ENCODE measurements around the gene SFXN5. TPM values are rescaled to one million over a fixed set of nuclear protein-coding genes. Genes with fewer than 3 reads are reported as not detected.

The SFXN5 gene
- total RNA-seq, 1 experiment from 2014 or later, result 25.9 TPM

DNA sequence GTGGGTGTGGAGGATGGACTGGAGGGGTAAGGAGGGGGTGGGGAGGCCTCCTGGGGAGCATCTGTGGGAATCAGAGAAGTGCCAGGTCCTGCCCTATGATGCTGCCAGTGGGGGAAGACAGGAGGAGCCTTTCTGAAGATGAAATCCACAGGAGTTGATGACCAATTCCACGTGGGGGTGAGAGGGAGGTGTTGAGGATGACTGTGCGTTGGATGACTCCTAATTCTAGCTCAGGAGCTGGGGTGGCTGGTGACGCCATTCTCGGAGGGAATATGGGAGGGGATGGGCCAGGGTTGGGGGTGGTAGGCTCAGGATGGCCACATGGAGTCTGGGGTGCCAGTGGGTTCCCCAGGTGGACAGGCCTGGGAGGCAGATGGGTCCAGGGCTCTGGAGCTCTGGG is 121.9 kb downstream of the SFXN5 start:
- no peak for ATAC-seq
- TF ChIP-seq OVOL2 (CRISPR knock-in tag; IDR thresholded peaks at IDR 0.05; ENCODE audit: borderline replicate concordance), result no peak
- TF ChIP-seq, protein P1, sequence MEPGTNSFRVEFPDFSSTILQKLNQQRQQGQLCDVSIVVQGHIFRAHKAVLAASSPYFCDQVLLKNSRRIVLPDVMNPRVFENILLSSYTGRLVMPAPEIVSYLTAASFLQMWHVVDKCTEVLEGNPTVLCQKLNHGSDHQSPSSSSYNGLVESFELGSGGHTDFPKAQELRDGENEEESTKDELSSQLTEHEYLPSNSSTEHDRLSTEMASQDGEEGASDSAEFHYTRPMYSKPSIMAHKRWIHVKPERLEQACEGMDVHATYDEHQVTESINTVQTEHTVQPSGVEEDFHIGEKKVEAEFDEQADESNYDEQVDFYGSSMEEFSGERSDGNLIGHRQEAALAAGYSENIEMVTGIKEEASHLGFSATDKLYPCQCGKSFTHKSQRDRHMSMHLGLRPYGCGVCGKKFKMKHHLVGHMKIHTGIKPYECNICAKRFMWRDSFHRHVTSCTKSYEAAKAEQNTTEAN (CRISPR knock-in tag; IDR thresholded peaks at IDR 0.05), result no peak
- no peak for TF ChIP-seq TEAD4 (CRISPR knock-in tag; IDR thresholded peaks at IDR 0.05)
- no peak for TF ChIP-seq FOXK1 (CRISPR knock-in tag; IDR thresholded peaks at IDR 0.05)
- TF ChIP-seq, protein P2, sequence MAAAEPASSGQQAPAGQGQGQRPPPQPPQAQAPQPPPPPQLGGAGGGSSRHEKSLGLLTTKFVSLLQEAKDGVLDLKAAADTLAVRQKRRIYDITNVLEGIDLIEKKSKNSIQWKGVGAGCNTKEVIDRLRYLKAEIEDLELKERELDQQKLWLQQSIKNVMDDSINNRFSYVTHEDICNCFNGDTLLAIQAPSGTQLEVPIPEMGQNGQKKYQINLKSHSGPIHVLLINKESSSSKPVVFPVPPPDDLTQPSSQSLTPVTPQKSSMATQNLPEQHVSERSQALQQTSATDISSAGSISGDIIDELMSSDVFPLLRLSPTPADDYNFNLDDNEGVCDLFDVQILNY (CRISPR knock-in tag; IDR thresholded peaks at IDR 0.05), result no peak
- no peak for TF ChIP-seq CBFB (CRISPR knock-in tag; IDR thresholded peaks at IDR 0.05; ENCODE audit: low read depth)
- TF ChIP-seq, protein P3, sequence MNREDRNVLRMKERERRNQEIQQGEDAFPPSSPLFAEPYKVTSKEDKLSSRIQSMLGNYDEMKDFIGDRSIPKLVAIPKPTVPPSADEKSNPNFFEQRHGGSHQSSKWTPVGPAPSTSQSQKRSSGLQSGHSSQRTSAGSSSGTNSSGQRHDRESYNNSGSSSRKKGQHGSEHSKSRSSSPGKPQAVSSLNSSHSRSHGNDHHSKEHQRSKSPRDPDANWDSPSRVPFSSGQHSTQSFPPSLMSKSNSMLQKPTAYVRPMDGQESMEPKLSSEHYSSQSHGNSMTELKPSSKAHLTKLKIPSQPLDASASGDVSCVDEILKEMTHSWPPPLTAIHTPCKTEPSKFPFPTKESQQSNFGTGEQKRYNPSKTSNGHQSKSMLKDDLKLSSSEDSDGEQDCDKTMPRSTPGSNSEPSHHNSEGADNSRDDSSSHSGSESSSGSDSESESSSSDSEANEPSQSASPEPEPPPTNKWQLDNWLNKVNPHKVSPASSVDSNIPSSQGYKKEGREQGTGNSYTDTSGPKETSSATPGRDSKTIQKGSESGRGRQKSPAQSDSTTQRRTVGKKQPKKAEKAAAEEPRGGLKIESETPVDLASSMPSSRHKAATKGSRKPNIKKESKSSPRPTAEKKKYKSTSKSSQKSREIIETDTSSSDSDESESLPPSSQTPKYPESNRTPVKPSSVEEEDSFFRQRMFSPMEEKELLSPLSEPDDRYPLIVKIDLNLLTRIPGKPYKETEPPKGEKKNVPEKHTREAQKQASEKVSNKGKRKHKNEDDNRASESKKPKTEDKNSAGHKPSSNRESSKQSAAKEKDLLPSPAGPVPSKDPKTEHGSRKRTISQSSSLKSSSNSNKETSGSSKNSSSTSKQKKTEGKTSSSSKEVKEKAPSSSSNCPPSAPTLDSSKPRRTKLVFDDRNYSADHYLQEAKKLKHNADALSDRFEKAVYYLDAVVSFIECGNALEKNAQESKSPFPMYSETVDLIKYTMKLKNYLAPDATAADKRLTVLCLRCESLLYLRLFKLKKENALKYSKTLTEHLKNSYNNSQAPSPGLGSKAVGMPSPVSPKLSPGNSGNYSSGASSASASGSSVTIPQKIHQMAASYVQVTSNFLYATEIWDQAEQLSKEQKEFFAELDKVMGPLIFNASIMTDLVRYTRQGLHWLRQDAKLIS (CRISPR knock-in tag; IDR thresholded peaks at IDR 0.05; ENCODE audit: borderline replicate concordance), result no peak
- TF ChIP-seq, protein P4, sequence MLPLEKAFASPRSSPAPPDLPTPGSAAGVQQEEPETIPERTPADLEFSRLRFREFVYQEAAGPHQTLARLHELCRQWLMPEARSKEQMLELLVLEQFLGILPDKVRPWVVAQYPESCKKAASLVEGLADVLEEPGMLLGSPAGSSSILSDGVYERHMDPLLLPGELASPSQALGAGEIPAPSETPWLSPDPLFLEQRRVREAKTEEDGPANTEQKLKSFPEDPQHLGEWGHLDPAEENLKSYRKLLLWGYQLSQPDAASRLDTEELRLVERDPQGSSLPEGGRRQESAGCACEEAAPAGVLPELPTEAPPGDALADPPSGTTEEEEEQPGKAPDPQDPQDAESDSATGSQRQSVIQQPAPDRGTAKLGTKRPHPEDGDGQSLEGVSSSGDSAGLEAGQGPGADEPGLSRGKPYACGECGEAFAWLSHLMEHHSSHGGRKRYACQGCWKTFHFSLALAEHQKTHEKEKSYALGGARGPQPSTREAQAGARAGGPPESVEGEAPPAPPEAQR (CRISPR knock-in tag; IDR thresholded peaks at IDR 0.05), result no peak
- TF ChIP-seq GTF2I (CRISPR knock-in tag; conservative IDR thresholded peaks at IDR 0.05), result no peak
- TF ChIP-seq, protein P5, sequence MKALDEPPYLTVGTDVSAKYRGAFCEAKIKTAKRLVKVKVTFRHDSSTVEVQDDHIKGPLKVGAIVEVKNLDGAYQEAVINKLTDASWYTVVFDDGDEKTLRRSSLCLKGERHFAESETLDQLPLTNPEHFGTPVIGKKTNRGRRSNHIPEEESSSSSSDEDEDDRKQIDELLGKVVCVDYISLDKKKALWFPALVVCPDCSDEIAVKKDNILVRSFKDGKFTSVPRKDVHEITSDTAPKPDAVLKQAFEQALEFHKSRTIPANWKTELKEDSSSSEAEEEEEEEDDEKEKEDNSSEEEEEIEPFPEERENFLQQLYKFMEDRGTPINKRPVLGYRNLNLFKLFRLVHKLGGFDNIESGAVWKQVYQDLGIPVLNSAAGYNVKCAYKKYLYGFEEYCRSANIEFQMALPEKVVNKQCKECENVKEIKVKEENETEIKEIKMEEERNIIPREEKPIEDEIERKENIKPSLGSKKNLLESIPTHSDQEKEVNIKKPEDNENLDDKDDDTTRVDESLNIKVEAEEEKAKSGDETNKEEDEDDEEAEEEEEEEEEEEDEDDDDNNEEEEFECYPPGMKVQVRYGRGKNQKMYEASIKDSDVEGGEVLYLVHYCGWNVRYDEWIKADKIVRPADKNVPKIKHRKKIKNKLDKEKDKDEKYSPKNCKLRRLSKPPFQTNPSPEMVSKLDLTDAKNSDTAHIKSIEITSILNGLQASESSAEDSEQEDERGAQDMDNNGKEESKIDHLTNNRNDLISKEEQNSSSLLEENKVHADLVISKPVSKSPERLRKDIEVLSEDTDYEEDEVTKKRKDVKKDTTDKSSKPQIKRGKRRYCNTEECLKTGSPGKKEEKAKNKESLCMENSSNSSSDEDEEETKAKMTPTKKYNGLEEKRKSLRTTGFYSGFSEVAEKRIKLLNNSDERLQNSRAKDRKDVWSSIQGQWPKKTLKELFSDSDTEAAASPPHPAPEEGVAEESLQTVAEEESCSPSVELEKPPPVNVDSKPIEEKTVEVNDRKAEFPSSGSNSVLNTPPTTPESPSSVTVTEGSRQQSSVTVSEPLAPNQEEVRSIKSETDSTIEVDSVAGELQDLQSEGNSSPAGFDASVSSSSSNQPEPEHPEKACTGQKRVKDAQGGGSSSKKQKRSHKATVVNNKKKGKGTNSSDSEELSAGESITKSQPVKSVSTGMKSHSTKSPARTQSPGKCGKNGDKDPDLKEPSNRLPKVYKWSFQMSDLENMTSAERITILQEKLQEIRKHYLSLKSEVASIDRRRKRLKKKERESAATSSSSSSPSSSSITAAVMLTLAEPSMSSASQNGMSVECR (CRISPR knock-in tag; IDR thresholded peaks at IDR 0.05; ENCODE audit: borderline replicate concordance), result no peak
- TF ChIP-seq, protein P6, sequence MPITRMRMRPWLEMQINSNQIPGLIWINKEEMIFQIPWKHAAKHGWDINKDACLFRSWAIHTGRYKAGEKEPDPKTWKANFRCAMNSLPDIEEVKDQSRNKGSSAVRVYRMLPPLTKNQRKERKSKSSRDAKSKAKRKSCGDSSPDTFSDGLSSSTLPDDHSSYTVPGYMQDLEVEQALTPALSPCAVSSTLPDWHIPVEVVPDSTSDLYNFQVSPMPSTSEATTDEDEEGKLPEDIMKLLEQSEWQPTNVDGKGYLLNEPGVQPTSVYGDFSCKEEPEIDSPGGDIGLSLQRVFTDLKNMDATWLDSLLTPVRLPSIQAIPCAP (CRISPR knock-in tag; IDR thresholded peaks at IDR 0.05), result no peak
- TF ChIP-seq NR1H2 (CRISPR knock-in tag; IDR thresholded peaks at IDR 0.05), result no peak
- TF ChIP-seq ZNF219 (CRISPR knock-in tag; IDR thresholded peaks at IDR 0.05; ENCODE audit: borderline replicate concordance), result no peak
- TF ChIP-seq FOXJ3 (CRISPR knock-in tag; IDR thresholded peaks at IDR 0.05; ENCODE audit: borderline replicate concordance), result no peak
- TF ChIP-seq, protein P7, sequence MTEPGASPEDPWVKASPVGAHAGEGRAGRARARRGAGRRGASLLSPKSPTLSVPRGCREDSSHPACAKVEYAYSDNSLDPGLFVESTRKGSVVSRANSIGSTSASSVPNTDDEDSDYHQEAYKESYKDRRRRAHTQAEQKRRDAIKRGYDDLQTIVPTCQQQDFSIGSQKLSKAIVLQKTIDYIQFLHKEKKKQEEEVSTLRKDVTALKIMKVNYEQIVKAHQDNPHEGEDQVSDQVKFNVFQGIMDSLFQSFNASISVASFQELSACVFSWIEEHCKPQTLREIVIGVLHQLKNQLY (CRISPR knock-in tag; IDR thresholded peaks at IDR 0.05), result no peak
- no peak for TF ChIP-seq ATF1 (CRISPR knock-in tag; IDR thresholded peaks at IDR 0.05)
- TF ChIP-seq ZBTB21 (CRISPR knock-in tag; IDR thresholded peaks at IDR 0.05; ENCODE audit: borderline replicate concordance), result no peak
- TF ChIP-seq ESRRA (CRISPR knock-in tag; IDR thresholded peaks at IDR 0.05; ENCODE audit: borderline replicate concordance), result no peak
- ChIA-PET CTCF (interaction anchor here (0.7 to 6.4 kb wide), 4 partner anchors 10 to 62 kb away, joined by 3 to 150 read pairs (median 26); partner anchors contain the start of gene SPR), POLR2A (no interaction called here)
- DNase-seq (ENCODE audit: low spot score), result no peak
- H3K27me3 Mint-ChIP-seq (ENCODE audit: low read depth), result peaks cover 7% of the 10 kb centered on the region
- H3K4me3 Mint-ChIP-seq, result no peak overlapping the region
- H3K27ac Mint-ChIP-seq, result no peak overlapping the region
- peaks cover 57% of the 10 kb centered on the region for H3K4me1 Mint-ChIP-seq
- no peaks in the 10 kb centered on the region for H3K36me3 Mint-ChIP-seq
- H3K9me3 Mint-ChIP-seq, result no peaks in the 10 kb centered on the region
